Peyer's patch (tissue), 4 donors: ENCODE measurements around the gene CDC20. TPM values are rescaled to one million over a fixed set of nuclear protein-coding genes. Genes with fewer than 3 reads are reported as not detected.

ENCODE experiments used
- DNase-seq, 3 donors: peaks; one replicate each; pipeline ENCODE4 v3.0.0-alpha.2; 2017 to 2019
- H3K27ac ChIP-seq, 4 donors: fragments of 200-600 bp; sonication (generic); one replicate each; pipeline ENCODE4 v1.5.1; 2016 to 2019
- H3K27me3 ChIP-seq, 2 donors: fragments of 200-600 bp; sonication (generic); one replicate each; pipeline ENCODE4 v1.5.1; 2019
- H3K36me3 ChIP-seq, 3 donors: fragments of 200-600 bp; sonication (generic); one replicate each; pipeline ENCODE4 v1.5.1; 2016 to 2019
- H3K4me1 ChIP-seq, 4 donors: fragments of 200-600 bp; sonication (generic); one replicate each; pipeline ENCODE4 v1.5.1; 2016 to 2019
- H3K4me3 ChIP-seq, 4 donors: fragments of 200-600 bp; sonication (generic); 1 replicate in 3 of 4; 2 replicates in 1 of 4; pipeline ENCODE4 v1.5.1; 2016 to 2019; ENCODE audit warnings: mild to moderate bottlenecking in 1 of 4
- H3K9me3 ChIP-seq, 4 donors: fragments of 200-600 bp; sonication (generic); one replicate each; pipeline ENCODE4 v1.5.1; 2016 to 2019; ENCODE audit warnings: mild to moderate bottlenecking in 1 of 4
- POLR2A ChIP-seq, 2 donors: fragments of 450-650 bp; IDR thresholded peaks; one replicate each; pipeline ENCODE4 v1.5.1; 2017; ENCODE audit warnings: antibody characterized with exemption in 2 of 2, mild to moderate bottlenecking in 2 of 2, moderate library complexity in 2 of 2
- total RNA-seq, 4 donors: library from RNA; depleted of rRNA; stranded (reverse); fragments of >200 nt; gene quantifications; one replicate each; pipeline ENCODE4 v1.1.0, GENCODE V29; 2016
- TF ChIP-seq, protein P1 (sequence below), 6 experiments: fragments of 450-650 bp in 4 of 6; fragments of 200-600 bp in 2 of 6; sonication (generic) in 1 of 6; IDR thresholded peaks; one replicate each; pipeline ENCODE4 v1.5.1; 2017 to 2019; ENCODE audit warnings: antibody characterized with exemption in 6 of 6, mild to moderate bottlenecking in 3 of 6, moderate library complexity in 1 of 6

Gene CDC20
- total RNA-seq, 4 donors from 2014 or later = 3.4 to 14.9 (median 6.3) TPM

DNA sequence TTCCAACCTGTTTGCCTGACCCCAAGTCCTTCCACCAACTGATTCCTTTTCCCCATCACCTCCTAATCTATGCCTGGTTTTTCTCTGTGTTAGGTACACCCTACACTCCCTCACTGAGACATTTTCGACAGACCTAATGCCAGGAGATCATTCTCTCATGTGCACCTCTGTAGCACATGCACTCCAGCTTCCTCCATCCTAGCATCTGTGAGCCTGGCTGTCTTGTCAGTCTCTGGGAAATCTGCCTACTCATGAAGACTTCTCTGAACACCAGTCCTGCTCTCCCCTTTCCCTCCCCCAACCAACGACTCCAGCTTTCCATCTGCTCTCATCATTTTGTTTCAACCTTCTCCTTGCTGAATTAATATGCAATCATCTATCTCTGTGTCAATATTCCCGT, 29.8 kb downstream of the CDC20 start:
- Histone ChIP-seq H3K36me3 (peaks cover 0 to 37% (median 0%) of the 10 kb centered on the region in 3 donors), H3K27ac (no peak overlapping the region), H3K9me3 (no peaks in the 10 kb centered on the region), H3K27me3 (no peaks in the 10 kb centered on the region), H3K4me1 (peaks cover 0 to 21% (median 4%) of the 10 kb centered on the region in 4 donors), H3K4me3 (peak overlapping the region; percentile 79 to 96 (median 92))
- no peak for DNase-seq
- TF ChIP-seq, protein P1, sequence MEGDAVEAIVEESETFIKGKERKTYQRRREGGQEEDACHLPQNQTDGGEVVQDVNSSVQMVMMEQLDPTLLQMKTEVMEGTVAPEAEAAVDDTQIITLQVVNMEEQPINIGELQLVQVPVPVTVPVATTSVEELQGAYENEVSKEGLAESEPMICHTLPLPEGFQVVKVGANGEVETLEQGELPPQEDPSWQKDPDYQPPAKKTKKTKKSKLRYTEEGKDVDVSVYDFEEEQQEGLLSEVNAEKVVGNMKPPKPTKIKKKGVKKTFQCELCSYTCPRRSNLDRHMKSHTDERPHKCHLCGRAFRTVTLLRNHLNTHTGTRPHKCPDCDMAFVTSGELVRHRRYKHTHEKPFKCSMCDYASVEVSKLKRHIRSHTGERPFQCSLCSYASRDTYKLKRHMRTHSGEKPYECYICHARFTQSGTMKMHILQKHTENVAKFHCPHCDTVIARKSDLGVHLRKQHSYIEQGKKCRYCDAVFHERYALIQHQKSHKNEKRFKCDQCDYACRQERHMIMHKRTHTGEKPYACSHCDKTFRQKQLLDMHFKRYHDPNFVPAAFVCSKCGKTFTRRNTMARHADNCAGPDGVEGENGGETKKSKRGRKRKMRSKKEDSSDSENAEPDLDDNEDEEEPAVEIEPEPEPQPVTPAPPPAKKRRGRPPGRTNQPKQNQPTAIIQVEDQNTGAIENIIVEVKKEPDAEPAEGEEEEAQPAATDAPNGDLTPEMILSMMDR (IDR thresholded peaks at IDR 0.05) = no peak
- no peak for TF ChIP-seq POLR2A (IDR thresholded peaks at IDR 0.05)

DNA sequence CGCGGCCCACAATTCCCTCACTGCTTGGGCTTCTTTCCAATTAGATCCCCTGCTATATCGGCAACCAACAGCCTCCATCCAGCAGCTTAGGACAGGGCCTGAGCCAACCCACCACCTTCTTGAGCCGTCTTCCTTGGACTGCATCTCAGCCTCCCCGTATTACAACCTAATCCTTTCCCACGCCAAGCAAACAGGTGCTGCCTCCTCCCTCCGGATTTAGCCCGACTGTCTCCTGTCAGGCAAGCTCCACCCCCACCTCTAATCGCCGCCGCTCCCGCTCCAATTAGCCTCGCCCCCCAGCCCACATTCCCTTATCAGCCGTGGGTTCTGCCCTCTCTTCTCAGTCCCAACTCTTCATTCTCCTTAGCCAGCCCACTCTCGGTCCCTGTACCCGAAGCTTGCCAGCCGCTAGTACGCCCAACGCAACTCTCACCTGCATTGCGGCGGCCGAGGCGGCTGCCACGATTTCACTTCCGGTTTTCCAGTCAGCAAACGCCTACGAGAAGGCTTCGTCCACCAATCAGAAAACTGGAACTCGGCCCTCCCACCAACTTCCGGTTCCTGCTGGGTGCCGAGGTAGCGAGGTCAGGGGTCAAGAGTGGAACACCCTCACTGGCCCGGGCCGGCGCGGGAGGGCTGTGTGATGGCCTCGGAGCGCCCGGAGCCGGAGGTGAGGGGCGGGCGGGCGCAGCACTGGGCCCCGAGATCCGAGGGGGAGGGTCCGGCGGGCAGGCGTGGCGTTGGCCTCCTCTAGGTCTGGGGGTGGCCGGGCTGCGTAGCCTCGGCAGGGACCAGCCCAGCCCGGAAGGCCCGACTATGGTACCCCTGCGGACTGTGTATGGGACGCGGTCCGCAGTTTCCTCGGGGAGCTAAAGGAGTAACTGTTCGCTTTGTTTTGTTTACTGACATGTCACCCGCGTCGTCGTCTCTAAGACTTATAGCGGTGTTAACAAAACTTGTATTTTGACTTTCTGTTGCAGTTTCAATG, 30.8 kb downstream of the CDC20 start, which contains the start of the genes MED8 and SZT2:
Gene MED8 (minus strand): TSS at position 475 of the 988 bp plus-strand sequence. CDS start 36 bp downstream, at position 439.
Gene SZT2 (plus strand): TSS at position 574 of the 988 bp plus-strand sequence. CDS start 70 bp downstream, at position 644.
- Histone ChIP-seq H3K9me3 (no peaks in the 10 kb centered on the region), H3K36me3 (peaks cover 0 to 27% (median 0%) of the 10 kb centered on the region in 3 donors), H3K27ac (peak within 1 kb of the TSS; percentile 84 to 93 (median 90)), H3K4me1 (peaks cover 0 to 21% (median 4%) of the 10 kb centered on the region in 4 donors), H3K27me3 (no peaks in the 10 kb centered on the region), H3K4me3 (peak within 1 kb of the TSS; percentile 79 to 96 (median 92))
- DNase-seq = peak; percentile 96 to 98 (median 97)
- TF ChIP-seq POLR2A (IDR thresholded peaks at IDR 0.05) = peak; percentile 90
- TF ChIP-seq, protein P1 (IDR thresholded peaks at IDR 0.05) = no peak

DNA sequence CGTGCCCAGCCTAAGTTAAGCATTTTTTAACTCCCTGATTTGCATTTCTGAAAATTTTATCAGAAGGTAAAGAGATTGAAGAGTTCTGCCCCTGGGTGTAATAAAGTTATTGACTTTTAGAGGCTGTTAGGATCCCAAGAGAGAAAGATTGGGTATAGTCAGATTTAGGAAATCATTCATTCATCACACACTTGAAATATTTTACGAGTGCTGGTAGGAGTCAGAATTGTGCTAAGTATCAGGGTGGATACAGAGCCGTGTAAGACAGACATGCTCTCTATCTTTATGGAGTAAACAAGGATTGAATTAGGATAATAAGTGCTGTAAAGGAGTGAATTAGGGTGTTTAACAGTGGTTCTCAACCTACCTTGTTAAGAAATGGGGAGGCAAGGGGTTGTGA, 33.9 kb downstream of the CDC20 start:
- TF ChIP-seq, protein P1 (IDR thresholded peaks at IDR 0.05) = no peak
- TF ChIP-seq POLR2A (IDR thresholded peaks at IDR 0.05) = no peak
- Histone ChIP-seq H3K4me3 (no peak overlapping the region), H3K27me3 (no peaks in the 10 kb centered on the region), H3K4me1 (peaks cover 0 to 21% (median 4%) of the 10 kb centered on the region in 4 donors), H3K27ac (no peak overlapping the region), H3K36me3 (peaks cover 0 to 9% (median 0%) of the 10 kb centered on the region in 3 donors), H3K9me3 (no peaks in the 10 kb centered on the region)
- no peak for DNase-seq

DNA sequence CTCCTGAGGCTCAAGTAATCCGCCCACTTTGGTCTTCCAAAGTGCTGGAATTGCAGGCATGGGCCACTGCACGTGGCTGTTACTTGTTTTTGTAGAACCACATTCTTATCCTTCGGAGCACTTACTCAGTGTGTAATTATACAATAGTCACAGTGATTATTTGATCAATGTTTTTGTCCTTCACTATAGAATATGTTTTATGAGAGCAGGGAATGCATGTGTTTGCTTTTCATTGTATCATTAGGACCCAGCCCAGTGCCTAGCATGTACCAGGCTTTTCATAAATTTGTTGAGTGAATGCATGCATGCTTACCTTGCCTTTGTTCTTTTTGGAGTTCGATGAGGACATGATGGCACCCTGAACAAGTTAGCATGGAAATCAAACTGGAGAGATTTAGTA, 36.7 kb downstream of the CDC20 start:
- no peak for TF ChIP-seq POLR2A (IDR thresholded peaks at IDR 0.05)
- TF ChIP-seq, protein P1 (IDR thresholded peaks at IDR 0.05) = no peak
- H3K4me3 ChIP-seq = no peak overlapping the region
- H3K9me3 ChIP-seq = no peaks in the 10 kb centered on the region
- H3K36me3 ChIP-seq = peaks cover 0 to 9% (median 0%) of the 10 kb centered on the region in 3 donors
- H3K27me3 ChIP-seq = no peaks in the 10 kb centered on the region
- no peak for DNase-seq
- H3K27ac ChIP-seq = no peak overlapping the region
- peaks cover 0 to 7% (median 0%) of the 10 kb centered on the region in 4 donors for H3K4me1 ChIP-seq

DNA sequence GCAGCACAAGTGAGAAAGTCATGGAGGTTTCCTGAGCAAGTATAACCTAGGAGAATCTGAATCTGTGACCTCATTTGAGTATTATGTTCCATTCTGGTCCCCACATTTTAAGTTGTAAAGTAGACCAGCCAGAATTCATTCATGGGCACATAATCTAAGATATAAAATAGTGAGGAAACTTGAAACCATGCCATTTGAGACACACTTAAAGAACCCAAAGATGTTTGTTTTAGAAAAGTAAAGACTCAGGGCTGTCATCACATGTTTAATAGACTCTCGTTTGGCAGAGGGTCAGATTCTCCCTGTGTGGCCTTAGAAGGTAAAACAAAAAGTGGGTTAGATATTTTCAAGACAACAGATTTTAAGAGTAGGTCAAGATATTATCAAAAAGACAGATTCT, 37.3 kb downstream of the CDC20 start:
- peaks cover 0 to 9% (median 0%) of the 10 kb centered on the region in 3 donors for H3K36me3 ChIP-seq
- TF ChIP-seq, protein P1 (IDR thresholded peaks at IDR 0.05) = no peak
- no peak for TF ChIP-seq POLR2A (IDR thresholded peaks at IDR 0.05)
- peaks cover 0 to 2% (median 0%) of the 10 kb centered on the region in 4 donors for H3K4me1 ChIP-seq
- H3K4me3 ChIP-seq = no peak overlapping the region
- no peak overlapping the region for H3K27ac ChIP-seq
- no peaks in the 10 kb centered on the region for H3K9me3 ChIP-seq
- H3K27me3 ChIP-seq = no peaks in the 10 kb centered on the region
- DNase-seq = no peak
